COLO668 (cell line): Measurements from ENCODE around the gene APBB1.
A peak's percentile ranks its signal among the peaks of the same experiment; 100 is the strongest.

ENCODE experiments used
- DNase-seq: peaks from one replicate; lab custom pipeline; 2025; ENCODE audit not compliant: unreplicated experiment; lab: John Stamatoyannopoulos, UW

The APBB1 gene

GRCh38 chr11:6419009-6419631 lies at the start of gene APBB1:
TSS of gene APBB1 (minus strand) at chr11:6419094. CDS start at chr11:6411347, 7,747 bp downstream.
- DNase-seq, result peak; percentile 85

DNA sequence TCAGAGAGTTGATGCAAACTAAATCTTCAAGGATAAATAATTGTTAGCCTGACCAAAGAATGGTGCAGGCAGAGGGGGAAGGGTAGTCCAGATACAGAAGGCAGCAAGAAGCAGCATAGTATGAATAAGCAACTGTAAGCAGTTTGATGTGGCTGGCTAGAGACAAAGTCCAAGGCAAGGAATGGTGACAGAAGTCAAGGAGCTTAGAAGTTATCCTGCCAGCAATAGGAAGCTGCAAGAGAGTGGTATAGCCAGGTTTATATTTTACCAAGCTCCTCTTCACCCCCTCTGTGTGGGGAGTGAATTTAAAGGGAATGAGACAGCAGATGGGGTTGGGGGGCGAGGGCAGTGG lies 40.2 kb upstream of the APBB1 start:
- DNase-seq, result no peak

DNA sequence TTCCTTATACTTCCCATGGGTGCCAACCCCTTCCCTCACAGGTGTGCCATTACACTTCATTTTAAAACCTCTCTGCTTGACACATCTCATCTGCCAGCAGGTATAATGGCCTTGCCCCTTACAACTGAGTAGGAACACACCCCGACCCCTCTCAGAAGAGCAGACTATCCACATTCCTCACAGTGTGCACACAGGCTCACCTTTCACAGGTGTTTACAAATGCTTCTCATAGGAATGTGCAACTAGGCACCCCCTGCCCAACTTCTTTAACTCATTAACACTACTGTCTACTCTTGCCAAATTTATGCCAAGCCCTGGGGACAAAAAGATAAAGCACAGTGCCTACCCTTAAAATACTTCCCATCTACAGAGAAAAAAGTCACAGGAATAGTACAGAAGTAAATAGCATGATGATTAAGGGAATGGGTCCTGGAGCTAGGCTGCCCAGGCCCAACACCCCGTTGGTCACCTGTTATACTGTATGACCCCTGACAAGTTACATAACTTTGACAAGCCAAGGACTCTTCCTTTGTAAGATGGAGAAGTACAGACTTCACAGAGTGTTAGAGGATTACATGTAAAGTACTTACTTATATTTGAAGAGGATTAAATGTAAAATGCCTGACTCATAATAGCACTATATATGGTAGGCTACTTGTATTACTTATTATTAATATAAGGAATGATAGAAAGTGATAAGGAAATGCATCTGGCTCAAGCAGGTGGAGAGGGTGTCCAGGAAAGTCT lies 39.6 kb upstream of the APBB1 start:
- DNase-seq, result no peak

DNA sequence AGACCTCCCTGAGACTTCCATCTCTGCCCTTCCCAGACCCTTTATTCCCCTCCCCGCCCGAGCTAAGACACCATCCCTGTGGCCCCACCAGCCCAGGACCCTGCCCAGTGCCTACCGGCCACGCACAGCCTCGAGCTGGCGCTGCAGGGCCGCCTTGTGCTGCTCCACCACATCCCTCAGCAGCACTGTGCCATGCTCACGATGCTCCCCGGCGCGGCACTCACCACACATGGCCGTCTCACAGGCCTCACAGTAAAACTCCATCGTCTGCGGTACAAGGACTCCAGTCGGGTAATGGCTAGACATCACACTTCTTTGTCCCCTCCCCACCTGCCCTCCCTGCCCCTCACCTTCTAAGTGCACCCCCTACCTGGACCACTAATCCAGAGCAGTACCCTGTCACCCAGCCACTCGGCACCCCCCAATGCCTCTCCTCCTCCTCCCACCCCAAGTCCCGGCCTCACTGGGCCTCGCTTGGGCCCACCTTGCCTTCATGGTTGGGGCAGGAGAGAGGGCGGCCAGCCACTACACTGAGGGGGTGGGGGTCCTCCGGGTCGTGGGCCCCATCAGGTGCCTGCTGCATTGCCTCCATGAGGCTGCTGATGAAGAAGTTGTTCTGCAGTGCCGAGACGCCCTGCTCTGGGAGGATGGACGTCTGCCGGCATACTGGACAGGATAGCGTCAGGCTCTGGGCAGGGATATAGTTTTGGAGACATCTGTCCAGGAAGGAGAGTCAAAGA lies 38.9 kb upstream of the APBB1 start:
- no peak for DNase-seq

DNA sequence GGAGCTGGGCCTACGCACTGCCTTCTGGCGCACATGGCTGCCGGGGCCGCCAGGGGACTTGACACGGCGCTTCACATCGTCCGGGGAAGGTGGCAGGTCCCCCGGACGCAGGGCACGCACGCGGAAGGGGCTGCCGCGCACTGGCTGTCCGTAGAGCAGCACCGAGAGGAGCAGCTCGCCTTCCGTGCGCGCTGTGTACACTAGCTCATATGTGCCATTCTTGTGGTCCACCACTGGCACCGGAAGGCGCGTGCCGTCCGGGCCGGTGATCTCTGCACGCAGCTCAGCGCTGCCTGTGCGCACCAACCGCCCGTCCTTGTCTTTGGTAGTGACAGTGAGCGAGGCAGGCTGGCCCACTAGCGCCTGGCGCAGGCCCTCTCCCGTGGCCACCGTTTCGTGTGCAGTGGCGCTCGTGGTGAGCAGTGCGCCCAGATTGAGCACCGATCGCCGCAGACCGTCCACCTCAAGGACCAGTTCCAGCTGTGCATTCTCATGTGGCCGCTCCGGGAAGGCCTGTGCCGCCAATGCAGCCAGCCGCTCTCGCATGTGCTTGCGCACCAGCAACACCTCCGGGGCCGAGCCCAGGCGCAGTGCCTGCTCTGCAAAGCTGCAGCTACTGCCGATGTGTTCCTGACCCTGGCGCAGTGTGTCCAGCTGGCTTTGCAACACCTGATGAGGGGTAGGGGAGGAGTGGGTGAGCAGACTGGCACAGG lies 37.6 kb upstream of the APBB1 start:
- DNase-seq, result no peak

GRCh38 chr11:6455070-6455469 lies 36.2 kb upstream of the APBB1 start:
- peak; percentile 13 for DNase-seq

- no peak for DNase-seq
Measured at GRCh38 chr11:6453152-6453551, 34.3 kb upstream of the APBB1 start.

- DNase-seq, result no peak
Measured at GRCh38 chr11:6452219-6452618, 33.3 kb upstream of the APBB1 start.

DNA sequence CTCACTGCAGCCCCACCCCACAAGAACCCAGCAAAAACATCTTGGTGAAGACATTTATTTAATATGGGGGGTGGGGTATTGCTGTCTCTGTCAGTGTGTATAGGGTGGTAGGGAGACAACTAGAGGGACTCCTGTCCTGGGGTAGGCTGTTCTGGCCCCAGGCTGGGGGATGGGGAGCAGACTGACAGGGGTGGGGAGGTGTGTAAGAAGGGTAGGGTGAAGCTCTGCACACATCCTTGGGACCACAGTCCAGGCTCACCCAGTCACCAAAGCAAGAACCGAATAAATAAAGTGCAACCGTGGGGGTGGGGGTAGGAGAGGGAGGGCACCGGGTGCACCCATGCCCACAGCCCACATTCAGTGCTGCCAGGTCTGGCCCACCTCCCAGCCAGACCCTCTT lies 29.7 kb upstream of the APBB1 start:
- DNase-seq, result no peak

GRCh38 chr11:6443269-6444003 lies 24.5 kb upstream of the APBB1 start:
- DNase-seq, result peak; percentile 42

DNA sequence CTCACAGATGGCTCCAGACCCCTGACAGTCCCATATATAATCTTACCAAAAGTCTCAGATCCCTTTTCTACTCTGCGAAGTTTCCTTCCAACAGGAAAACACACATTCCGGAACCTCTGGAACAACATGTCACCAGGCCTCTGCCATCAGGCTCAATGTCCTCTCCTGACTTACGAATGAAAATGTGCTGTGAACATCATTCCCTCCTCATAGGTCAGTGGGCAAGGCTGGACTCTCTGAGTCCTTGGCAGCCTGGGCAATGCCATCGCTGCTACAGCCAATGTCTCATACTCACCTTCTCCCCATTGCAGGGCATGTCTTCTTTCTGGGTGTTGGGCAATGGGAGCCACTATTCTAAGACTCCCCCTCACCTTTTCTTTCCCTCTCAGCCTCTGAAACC lies 23.5 kb upstream of the APBB1 start:
- no peak for DNase-seq

DNA sequence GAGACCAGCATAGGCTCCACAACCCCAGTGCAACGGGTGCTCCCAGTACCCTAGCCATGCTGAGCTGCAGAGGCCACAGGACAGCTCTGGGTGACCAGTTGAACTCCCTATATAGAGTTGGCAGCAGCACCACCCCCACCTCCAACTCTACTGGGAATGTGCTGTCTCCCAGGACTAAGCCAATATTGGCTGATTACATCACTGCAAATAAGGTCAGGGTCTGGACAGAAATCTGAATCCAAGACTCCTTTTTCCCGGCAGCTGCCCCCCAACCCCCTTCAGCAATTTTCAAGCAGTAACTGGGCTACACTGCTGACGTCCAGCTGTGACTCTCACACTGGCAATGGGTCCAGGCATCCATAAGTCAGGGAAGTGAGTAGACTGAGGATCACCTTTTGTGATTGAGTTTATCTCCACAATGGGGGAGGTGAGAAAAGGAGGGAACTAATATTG lies 22.0 kb upstream of the APBB1 start, which contains the start of gene HPX:
Gene HPX (minus strand): TSS at position 82 of the 453 bp plus-strand sequence. CDS start 24 bp downstream, at position 58.
- DNase-seq, result no peak

GRCh38 chr11:6438979-6439571 lies 20.2 kb upstream of the APBB1 start:
- DNase-seq, result peak; percentile 54

GRCh38 chr11:6437993-6438392 lies 19.1 kb upstream of the APBB1 start:
- DNase-seq, result no peak

- DNase-seq, result no peak
Measured at GRCh38 chr11:6437423-6437822, 18.5 kb upstream of the APBB1 start.

DNA sequence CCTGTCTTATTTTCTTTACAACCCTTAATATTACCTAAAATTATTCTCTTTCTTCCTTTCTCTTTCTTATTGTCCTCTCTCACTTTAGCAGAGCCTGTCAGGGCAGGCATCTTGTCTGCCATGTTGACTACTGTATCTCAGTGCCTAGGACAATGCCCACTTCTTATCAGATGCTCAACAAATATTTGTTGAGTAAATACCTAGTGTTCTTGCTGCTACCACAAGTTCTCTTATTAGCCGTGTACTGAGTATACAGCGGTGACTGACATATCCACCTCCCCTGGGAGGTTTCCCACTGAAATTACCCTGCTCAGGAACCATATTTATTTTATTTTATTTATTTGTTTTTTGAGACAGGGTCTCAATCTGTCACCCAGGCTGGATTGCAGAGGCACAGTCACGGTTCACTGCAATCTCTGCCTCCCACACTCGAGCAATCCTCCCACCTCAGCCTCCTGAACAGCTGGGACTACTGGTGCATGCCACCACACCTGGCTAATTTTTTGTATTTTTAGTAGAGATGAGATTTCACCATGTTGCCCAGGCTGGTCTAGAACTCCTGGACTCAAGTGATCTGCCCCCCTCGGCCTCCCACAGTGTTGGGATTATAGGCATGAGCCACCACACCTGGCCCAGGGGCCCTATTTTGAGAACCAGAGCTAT lies 15.2 kb upstream of the APBB1 start:
- no peak for DNase-seq

GRCh38 chr11:6431861-6432260 lies 13.0 kb upstream of the APBB1 start:
- DNase-seq, result no peak

DNA sequence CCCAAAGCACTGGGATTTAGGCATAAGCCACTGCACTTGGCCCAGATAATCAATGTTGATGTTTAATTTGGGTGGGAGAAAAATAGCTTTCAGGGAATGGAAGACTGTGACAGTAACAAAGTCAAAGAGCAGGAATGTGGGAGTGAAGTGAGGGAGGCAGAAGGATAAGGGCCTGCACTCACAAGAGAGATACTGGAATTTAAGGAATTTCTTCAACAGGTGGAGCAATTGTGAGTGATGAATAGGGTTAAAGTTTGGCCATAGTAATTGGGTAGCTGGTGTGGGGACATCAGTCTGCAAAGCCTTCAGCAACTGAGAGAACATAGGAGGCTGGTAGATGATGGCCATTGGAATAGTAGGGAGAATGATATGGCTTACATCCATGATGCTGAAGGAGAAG lies 8.6 kb upstream of the APBB1 start:
- DNase-seq, result no peak

DNA sequence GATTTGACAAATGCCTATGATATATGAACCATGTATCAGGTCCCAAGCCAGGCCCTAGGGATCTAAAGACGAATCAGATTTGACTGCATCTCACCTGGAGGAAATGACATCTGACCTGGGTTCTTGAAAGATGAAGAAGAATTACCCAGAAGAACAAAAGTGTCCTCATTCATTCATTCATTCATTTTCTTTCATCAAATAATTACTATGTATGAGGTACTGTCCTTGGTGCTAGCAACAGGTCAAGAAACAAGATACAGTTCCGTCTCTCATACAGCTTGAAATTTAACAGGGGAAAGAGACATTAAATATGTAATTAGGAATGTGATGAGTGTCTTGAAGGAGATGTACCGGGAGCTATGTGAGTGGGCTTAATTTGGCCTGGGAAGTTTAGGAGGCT lies 1.8 kb upstream of the APBB1 start:
- DNase-seq, result no peak

GRCh38 chr11:6418557-6419008 lies 311 bp downstream of the APBB1 start:
- peak; percentile 19 for DNase-seq
